ENCODE data around the gene GINS1. TPM values are rescaled to one million over a fixed set of nuclear protein-coding genes. Genes with fewer than 3 reads are reported as not detected.

The GINS1 gene
- 8.1 and 17.0 TPM in 2 replicates for total RNA-seq

DNA sequence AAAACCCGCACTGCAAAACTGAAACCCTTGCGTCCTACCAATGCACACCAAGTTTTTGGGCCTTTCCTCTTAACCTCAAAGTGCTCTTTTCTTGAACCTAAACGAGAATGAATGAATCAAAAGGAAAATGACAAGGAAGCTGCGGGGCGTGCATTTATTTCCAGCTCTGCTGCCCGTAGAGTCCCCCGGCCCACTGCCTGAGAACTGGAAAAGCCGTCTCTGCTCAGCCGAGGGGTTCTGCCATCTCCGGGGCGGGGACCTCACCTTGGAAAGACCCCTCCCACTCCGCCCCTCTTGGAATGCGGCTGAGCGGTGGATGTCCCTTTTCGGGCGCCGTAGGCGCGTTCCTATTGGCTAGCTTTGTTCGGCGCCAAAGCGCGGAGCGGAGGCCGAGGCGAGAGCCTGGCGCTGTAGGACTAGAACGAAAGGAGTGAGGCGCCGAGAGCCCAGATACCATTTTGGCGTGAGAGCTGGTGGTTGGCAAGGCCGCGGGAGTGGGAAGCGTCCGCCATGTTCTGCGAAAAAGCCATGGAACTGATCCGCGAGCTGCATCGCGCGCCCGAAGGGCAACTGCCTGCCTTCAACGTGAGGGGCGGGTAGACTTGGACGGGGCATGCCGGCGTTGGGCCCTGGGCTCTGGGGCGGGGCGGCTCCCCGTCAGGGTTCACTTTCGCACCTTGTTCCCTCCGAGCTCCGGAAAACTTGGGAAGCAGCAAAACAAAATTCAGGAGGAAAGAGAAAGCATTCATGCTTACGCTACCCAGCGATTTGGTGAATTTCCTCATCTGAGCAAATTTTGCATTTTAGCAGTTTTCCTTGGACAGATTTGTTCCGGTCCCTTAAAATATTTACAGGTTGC lies at the start of gene GINS1:
GINS1 (plus strand) TSS at position 363 of the 859 bp plus-strand sequence; CDS start at position 511, 148 bp downstream.

DNA sequence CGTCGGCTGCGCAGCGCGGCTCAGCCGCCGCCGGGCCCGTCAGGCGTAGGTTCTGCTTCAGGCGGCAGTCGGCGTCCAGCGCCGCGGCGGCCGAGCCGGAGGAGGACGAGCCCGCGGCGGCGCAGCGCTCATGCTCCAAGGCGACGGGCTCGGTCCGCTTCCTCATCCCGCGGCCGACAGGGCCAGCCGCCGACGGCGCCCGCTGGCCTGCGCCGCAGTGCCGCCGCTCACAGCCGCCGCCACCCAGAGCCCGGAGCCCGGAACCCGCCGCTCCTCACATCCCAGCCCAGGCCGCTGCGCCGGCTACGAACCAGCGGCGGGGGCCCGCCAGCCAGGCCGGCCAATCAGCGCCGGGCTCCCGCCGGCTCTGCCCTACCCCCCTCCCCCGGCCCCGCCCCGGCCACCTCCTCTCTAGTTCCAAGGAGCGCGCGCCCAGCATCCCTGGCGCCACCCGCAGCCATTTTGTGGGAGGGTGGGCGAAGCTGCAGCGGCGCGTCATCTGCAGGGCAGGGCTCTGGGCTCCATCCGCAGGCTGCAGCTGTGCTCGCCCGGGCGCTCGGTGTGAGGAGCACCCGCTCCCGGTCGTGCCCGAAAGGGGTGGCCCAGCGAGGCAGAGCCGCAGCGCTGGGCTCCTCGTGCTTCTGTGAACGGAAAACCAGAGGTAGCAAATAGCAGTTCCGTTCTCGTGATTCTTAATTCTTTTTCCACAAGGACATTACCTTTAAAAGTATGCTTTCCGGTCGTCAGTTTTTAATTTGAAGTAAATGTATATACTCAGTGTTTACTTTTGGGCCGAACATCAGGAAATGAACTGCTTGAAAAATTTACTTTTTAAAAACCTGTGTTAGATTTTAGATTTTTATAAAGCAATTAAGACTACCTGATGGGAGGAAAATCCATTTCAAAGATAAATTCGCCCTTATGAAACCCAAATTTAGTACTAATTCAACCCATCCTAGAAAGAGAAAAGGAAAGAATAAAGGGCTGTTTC lies 16.6 kb upstream of the GINS1 start, which contains the start of gene ABHD12:
ABHD12 (minus strand) TSS at position 298 of the 991 bp plus-strand sequence; CDS start at position 166, 132 bp downstream.

Other genes starting within 250 kb of the GINS1 start
- gene ENTPD6, start 212.0 kb upstream of the GINS1 start, total RNA-seq: 55.5 and 67.4 TPM in 2 replicates
- gene PYGB, start 159.6 kb upstream of the GINS1 start, total RNA-seq: 173 and 266 TPM in 2 replicates
- gene ABHD12, start 16.8 kb upstream of the GINS1 start, total RNA-seq: 34.9 and 37.3 TPM in 2 replicates
- gene NINL, start 177.9 kb downstream of the GINS1 start, total RNA-seq: 4.8 and 5.7 TPM in 2 replicates
- 6.6 and 10.4 TPM in 2 replicates for gene NANP, start 216.3 kb downstream of the GINS1 start, total RNA-seq

Data from subcutaneous preadipocyte (primary cell).